NCI-H82 treated with DMSO at 0.1 percent for 48 hours (cell line): ENCODE measurements around the gene STIMATE.

Experiments
- DNase-seq: peaks from one replicate; lab custom pipeline; 2025; ENCODE audit not compliant: unreplicated experiment; lab: John Stamatoyannopoulos, UW

Gene STIMATE

DNA sequence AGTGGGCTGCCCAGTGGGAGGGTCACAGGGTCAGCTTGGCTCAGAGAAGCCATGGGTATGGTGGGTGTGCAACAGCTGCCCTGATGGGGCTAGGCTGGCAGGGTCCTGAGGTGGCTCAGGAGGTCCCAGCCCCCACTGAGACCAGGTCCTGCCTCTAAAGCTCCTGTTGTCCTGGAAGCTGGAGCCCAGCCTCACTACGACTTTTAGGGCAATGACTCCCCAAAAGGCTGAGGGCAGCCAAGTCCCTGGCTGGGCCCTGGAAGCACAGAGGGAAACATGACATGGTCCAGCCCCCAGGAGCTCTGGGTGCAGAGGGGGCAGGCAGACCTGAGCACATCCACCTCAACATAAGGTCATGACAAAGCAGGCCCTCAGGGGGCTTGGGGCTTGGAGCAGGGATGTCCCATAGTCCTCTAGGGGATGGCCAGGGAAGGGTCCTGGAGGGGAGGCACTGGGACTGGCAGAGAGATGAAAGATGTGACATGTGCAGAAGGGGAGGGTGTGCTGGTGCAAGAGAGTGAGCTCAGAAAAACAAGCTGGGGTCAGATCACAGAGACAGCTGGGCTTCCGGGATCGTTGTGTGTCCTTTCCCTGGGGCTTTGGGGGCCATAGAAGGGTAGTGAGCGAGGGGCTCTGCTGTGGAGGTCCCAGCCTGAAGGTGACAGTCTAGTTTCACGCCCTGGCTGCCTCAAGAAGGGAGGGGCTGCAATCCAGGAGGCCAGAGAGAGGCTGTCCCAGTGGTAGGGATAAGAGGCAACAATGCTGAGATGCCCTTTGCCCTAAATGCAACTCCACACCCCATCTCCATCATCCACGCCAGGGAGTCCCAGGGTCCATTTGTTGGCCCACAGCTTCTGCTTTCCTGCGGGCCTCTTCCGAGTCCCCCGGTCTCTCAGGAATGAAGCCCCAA, 103.4 kb downstream of the STIMATE start:
- DNase-seq, result no peak

DNA sequence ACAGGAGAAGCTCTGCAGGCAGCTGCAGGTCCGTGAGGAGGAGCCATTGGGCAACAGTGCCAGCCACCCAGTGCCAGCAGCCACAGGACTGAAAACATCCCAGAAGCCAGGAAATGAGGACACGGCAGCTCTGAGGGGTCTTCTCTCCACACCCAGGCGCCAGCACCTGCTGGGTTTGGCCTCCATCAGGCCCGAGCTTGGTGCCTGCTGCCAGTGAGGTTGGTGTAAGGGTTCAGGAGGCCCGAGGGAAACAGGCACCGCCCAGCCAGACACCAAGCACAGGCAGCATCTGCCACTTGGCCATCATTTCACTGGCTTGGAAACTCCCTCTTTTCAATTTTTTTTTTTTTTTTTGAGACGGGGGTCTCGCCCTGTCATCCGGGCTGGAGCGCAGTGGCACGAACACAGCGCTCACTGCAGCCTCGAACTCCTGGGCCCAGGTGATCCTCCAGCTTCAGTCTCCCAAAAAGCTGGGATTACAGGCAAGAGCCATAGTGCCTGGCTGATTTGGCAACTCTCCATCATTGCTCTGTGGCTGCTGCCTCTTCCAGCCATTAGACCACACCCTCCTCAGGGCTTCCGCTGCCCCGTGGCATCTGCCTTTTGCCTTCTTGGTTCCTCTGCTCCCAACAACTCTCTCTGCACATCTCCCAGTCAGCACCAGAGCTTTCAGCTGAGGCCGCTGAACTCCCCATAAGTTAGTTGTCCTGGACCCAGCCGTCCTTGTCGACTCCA, 104.2 kb downstream of the STIMATE start:
- DNase-seq, result no peak

DNA sequence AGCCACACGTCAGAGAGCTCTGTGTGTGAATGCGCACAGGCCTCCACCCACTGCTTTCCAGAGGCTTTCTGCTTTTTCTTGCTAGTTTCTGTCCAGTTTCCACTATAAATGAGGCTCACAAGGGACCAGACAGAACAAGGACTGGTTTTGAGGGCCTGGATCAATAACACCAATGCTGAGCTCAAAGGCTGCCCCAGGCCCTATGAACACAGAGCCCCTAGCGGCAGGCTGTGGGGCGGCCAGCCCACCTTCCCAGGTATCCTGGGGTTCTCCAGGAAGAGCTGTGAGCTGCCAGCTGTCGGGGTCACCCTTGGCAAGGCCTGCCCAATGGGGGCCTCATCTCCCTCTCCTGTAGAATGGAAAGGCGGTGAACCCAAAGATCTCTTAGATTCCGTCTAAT, 104.9 kb downstream of the STIMATE start:
- DNase-seq, result no peak

DNA sequence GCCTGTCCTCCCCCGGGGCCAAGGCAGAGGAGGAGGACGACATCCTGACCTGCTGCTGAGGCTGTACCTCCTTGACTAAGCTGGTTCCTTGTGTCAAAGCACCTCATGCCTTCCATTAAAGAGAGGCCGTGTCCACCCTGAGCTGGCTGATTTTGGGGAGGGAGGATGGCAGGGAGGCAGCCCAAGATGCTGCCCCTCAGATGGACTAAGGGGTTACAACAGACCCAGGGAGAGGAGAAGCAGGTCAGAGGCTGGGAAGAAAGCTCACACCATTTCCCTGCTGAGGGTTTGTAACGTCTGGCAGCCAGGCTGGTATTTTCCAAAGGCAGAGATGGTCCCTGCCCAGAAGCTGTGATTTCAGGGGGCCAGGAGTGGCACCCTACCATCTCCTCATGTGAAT, 105.4 kb downstream of the STIMATE start:
- no peak for DNase-seq

DNA sequence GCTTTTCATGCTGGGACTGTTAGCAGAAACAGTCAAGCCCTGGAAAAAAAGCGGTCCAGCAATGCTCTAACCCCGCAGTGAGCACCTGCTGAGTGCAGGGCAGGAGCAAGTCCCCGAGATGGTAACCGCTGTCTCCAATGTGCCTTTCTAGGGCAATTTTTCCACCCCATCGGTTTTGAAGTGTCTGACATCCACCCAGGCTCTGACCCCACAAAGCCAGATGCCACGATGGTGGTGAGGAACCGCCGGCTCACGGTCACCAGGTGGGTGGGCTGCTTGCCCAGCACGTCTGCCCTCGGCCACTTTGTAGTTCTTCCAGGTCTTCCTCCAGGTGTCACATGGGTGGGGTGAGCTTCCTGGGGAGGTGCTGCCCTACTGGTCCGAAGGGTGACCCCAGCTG, 106.0 kb downstream of the STIMATE start:
- no peak for DNase-seq

DNA sequence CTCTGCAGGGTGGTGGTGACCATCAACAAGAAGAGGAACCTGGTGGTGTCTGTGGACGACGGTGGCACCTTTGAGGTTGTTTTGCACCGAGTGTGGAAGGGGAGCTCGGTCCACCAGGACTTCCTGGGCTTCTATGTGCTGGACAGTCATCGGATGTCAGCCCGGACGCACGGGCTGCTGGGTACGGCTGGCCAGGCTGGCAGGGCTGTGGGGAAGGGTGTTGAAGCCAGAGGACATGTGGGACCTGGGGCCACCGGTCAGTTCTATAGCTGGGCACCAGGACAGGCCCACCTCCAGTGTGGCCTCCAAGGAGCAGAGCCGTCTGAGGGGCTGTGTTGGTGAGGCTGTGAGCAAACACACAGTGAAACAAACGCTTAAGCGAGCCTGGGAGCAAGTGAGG, 106.6 kb downstream of the STIMATE start:
- no peak for DNase-seq

DNA sequence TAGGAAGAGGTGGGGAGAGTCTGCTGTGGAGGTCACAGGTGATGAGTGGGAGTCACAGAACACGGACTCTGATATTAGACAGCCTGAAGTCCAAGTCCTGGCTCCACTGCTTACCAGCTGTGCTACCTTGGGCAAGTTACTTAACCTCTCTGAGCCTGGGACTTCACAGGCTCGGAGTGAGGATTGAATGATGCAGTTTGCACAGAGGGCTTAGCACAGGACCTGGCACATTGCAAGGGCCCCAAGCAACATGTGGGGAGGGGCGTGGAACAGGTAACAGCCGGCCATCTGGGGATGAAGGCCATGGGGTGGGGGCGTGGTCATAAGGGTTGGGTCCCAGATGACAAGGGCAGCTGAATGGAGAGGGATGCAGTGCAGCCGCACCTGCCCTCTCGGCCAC, 107.0 kb downstream of the STIMATE start:
- DNase-seq, result no peak

DNA sequence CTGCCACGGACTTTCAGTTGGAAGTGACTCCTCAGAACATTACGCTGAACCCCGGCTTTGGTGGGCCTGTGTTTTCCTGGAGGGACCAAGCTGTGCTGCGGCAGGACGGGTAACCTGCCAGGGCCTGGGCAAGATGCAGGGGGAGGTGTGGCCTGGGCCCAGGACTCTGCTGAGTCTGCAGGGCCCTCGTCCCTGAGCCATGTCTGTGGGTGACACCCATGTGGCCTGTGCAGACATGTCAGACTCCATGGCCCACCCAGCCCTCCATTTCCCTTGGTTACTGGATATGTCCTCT, 107.7 kb downstream of the STIMATE start:
- DNase-seq, result no peak

DNA sequence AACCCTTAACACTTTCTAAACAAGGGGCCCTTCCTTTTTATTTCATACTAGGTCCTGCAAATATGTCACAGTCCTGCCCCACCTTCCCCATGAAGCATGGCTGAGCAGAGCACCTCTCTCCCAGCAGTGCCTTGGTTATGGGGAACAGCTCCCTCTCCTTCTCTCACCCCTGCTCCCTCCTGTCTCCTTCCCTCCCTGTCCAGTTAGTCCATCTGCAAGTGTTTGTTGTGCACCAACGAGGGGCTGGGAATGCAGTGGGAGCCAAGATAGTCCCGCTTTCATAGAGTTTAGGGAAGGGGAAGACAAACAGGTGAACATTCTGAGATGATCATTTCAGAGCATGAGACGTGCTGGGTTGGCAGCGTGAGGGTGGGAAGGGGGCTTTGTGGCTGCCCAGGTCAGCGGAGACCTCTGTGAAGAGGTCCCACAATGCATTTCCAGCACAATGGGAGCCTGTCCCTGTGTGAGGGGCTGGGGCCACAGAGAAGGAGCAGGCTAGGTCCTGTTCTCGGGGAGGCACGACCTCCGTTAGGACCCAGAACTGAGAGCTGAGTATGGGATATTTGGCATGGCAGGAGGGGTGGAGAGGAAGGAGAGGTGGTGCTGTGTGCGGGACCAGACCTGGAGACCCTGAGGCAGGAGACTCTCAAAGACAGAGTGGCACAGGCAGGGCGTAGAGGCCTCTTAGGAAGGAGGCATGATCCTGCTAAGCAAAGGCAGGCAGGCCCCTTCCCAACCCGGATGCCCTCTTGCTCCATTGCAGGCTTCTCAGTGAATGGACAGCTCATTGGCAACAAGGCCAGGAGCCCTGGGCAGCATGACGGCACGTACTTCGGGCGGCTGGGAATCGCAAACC, 108.2 kb downstream of the STIMATE start:
- no peak for DNase-seq

DNA sequence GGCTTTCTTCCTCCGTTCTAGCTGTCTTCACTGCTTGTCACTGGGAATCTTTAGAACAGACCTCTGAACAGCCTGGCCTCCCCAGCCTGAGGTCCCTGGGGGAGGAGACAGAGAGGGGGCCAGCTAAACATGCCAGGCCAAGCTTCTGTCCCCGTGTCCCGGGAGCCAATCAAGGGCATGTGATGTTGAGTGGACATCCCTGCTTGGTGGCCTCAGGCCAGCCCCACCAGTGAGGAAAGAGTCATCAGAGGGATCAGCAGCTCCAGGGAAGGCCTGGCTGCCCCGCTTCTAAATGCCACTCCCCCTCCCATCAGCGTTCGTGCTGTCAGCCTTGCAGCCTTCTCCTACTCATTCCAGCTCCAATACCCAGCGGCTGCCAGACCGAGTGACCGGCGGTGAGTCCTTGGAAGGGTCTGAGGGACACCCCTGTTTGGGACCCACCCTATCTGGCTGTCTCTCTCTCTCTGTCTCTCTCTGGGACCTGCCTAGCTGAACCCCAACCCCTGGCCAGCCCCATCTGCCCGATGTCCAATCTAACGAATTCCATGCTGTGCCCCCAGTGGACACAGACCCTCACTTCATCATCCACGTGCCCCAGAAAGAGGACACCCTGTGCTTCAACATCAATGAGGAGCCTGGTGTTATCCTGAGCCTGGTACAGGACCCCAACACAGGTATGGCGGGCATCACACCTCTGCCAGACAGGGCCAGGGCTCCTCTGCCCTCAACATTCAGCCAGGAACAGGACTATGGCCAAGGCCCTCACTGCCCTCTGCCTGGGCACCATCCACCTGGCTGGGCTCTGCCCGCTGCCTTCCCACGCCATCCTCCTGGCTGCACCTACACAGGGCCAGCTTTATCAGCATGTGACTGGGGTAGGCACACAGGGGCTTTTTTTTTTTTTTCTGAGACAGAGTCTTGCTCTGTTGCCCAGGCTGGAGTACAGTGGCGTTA, 109.4 kb downstream of the STIMATE start:
- no peak for DNase-seq

DNA sequence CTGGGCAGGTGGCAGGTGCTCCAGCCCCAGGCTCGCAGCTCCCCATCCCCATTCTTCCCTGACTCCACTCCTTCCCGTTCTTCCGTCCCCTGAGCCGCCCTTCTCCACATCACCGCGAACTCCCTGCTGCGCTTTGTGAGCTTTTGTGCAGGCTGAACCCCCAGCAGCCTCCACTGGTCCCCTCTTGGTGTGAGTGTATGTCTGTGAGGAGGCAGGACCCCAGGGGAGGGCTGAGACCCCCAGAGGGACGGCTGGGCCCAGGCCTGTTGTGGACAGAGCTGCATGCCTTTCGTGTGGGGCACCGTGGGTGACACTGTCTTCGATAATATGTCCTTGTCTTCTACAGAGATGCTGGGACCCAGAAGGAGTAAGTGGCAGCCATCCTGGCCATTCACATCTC, 110.1 kb downstream of the STIMATE start:
- DNase-seq, result no peak
